ENCODE results near the gene RMDN2.

- TF ChIP-seq CTCF (IDR thresholded peaks at IDR 0.05) (no peak), FOSL2 (IDR thresholded peaks at IDR 0.05) (no peak), FOSL2 (CRISPR knock-in tag; IDR thresholded peaks at IDR 0.05) (no peak), GATA3 (IDR thresholded peaks at IDR 0.05; ENCODE audit: borderline replicate concordance) (no peak), EP300 (IDR thresholded peaks at IDR 0.05) (no peak), RCOR1 (IDR thresholded peaks at IDR 0.05; ENCODE audit: low read depth, low read length) (no peak), SMC3 (IDR thresholded peaks at IDR 0.05) (no peak), USF2 (IDR thresholded peaks at IDR 0.05) (no peak), SREBF2 (IDR thresholded peaks at IDR 0.05) (no peak), RARB (CRISPR knock-in tag; IDR thresholded peaks at IDR 0.05) (no peak), EHMT2 (IDR thresholded peaks at IDR 0.05; ENCODE audit: low read depth) (no peak), JUN (IDR thresholded peaks at IDR 0.05) (no peak), REST (IDR thresholded peaks at IDR 0.05) (no peak), CEBPB (IDR thresholded peaks at IDR 0.05) (peak; percentile 33 to 45; a peak in 2 of 4 replicates)
These were observed 13.7 kb upstream of the RMDN2 start for GRCh38 chr2:37911296-37911873.
